LNCaP clone FGC (cell line): ENCODE data around the gene LARP4B.

Source experiments
- DNase-seq: peaks from one replicate; pipeline ENCODE4 v3.0.0-alpha.2; 2011; ENCODE audit warnings: low read depth
- H3K4me3 ChIP-seq: 2 replicates; pipeline ENCODE4 v1.5.1; 2011; ENCODE audit warnings: mild to moderate bottlenecking, low read depth, low read length, control low read depth
- CTCF ChIP-seq: IDR thresholded peaks from 2 replicates; pipeline ENCODE4 v1.5.1; 2012; ENCODE audit warnings: mild to moderate bottlenecking; ENCODE audit not compliant: control insufficient read depth, insufficient read depth; ENCODE audit errors: extremely low read depth

The LARP4B gene

GRCh38 chr10:948347-948746 is 16.8 kb upstream of the LARP4B start:
- no peak for DNase-seq
- no peak for TF ChIP-seq CTCF
- no peak overlapping the region for H3K4me3 ChIP-seq

GRCh38 chr10:947881-948280 is 16.4 kb upstream of the LARP4B start:
- TF ChIP-seq CTCF = no peak
- no peak overlapping the region for H3K4me3 ChIP-seq
- no peak for DNase-seq

GRCh38 chr10:947051-947450 is 15.5 kb upstream of the LARP4B start:
- DNase-seq = no peak
- H3K4me3 ChIP-seq = no peak overlapping the region
- no peak for TF ChIP-seq CTCF

- H3K4me3 ChIP-seq = no peak overlapping the region
- no peak for DNase-seq
- no peak for TF ChIP-seq CTCF
Measured at GRCh38 chr10:945778-946177, 14.3 kb upstream of the LARP4B start.

- no peak overlapping the region for H3K4me3 ChIP-seq
- no peak for TF ChIP-seq CTCF
- DNase-seq = no peak
Measured at GRCh38 chr10:944034-944831, 12.7 kb upstream of the LARP4B start.

GRCh38 chr10:943334-944033 is 12.0 kb upstream of the LARP4B start:
- DNase-seq = no peak
- no peak for TF ChIP-seq CTCF
- H3K4me3 ChIP-seq = no peak overlapping the region
